Osteocyte (in vitro differentiated cells): ENCODE measurements around the gene BOK. TPM values are rescaled to one million over a fixed set of nuclear protein-coding genes. Genes with fewer than 3 reads are reported as not detected.

Experiments
- DNase-seq: peaks from one replicate; pipeline ENCODE4 v3.0.0; 2021; ENCODE audit warnings: mixed read lengths; ENCODE audit not compliant: unreplicated experiment; ENCODE audit errors: extremely low spot score
- H3K27ac Mint-ChIP-seq: one replicate; pipeline ENCODE4 v1.8.0; 2021; ENCODE audit warnings: mild to moderate bottlenecking, mixed read lengths; ENCODE audit not compliant: unreplicated experiment
- H3K27me3 Mint-ChIP-seq: one replicate; pipeline ENCODE4 v1.8.0; 2021; ENCODE audit warnings: mixed read lengths; ENCODE audit not compliant: unreplicated experiment
- H3K36me3 Mint-ChIP-seq: one replicate; pipeline ENCODE4 v1.8.0; 2021; ENCODE audit warnings: mixed read lengths; ENCODE audit not compliant: unreplicated experiment
- H3K4me1 Mint-ChIP-seq: one replicate; pipeline ENCODE4 v1.8.0; 2021; ENCODE audit warnings: mixed read lengths; ENCODE audit not compliant: unreplicated experiment
- H3K4me3 Mint-ChIP-seq: one replicate; pipeline ENCODE4 v1.8.0; 2021; ENCODE audit warnings: mild to moderate bottlenecking, moderate library complexity, mixed read lengths; ENCODE audit not compliant: unreplicated experiment
- H3K9me3 Mint-ChIP-seq: one replicate; pipeline ENCODE4 v1.8.0; 2021; ENCODE audit warnings: mixed read lengths; ENCODE audit not compliant: unreplicated experiment
- CTCF ChIP-seq: fragments of 200-600 bp; sonication (generic); IDR thresholded peaks from 2 replicates; pipeline ENCODE4 v1.5.0; 2021; ENCODE audit warnings: antibody characterized with exemption, mild to moderate bottlenecking, moderate library complexity
- total RNA-seq: library from RNA; stranded (reverse); gene quantifications from 2 replicates; pipeline ENCODE4 v1.2.1, GENCODE V29; 2021

The BOK gene
- total RNA-seq, 1 donor from 2014 or later, result 45.0 TPM

GRCh38 chr2:241598487-241598886, 39.9 kb downstream of the BOK start:
- H3K36me3 Mint-ChIP-seq, result peaks cover 27% of the 10 kb centered on the region
- no peak overlapping the region for H3K4me3 Mint-ChIP-seq
- H3K27me3 Mint-ChIP-seq, result no peaks in the 10 kb centered on the region
- TF ChIP-seq CTCF, result peak; percentile 46
- no peak for DNase-seq
- no peaks in the 10 kb centered on the region for H3K9me3 Mint-ChIP-seq
- no peak overlapping the region for H3K27ac Mint-ChIP-seq
- peaks cover 3% of the 10 kb centered on the region for H3K4me1 Mint-ChIP-seq

GRCh38 chr2:241599615-241600014, 41.1 kb downstream of the BOK start:
- TF ChIP-seq CTCF, result no peak
- no peak for DNase-seq
- Mint-ChIP-seq H3K27ac (no peak overlapping the region), H3K9me3 (no peaks in the 10 kb centered on the region), H3K27me3 (no peaks in the 10 kb centered on the region), H3K36me3 (peaks cover 23% of the 10 kb centered on the region), H3K4me3 (no peak overlapping the region), H3K4me1 (peaks cover 3% of the 10 kb centered on the region)

GRCh38 chr2:241601841-241602240, 43.3 kb downstream of the BOK start:
- H3K36me3 Mint-ChIP-seq, result peaks cover 28% of the 10 kb centered on the region
- no peaks in the 10 kb centered on the region for H3K27me3 Mint-ChIP-seq
- H3K4me3 Mint-ChIP-seq, result no peak overlapping the region
- no peak for TF ChIP-seq CTCF
- DNase-seq, result no peak
- H3K4me1 Mint-ChIP-seq, result peaks cover 3% of the 10 kb centered on the region
- H3K27ac Mint-ChIP-seq, result no peak overlapping the region
- no peaks in the 10 kb centered on the region for H3K9me3 Mint-ChIP-seq

GRCh38 chr2:241602720-241603119, 44.2 kb downstream of the BOK start:
- H3K27ac Mint-ChIP-seq, result no peak overlapping the region
- peaks cover 3% of the 10 kb centered on the region for H3K4me1 Mint-ChIP-seq
- H3K9me3 Mint-ChIP-seq, result no peaks in the 10 kb centered on the region
- DNase-seq, result no peak
- peaks cover 29% of the 10 kb centered on the region for H3K36me3 Mint-ChIP-seq
- no peaks in the 10 kb centered on the region for H3K27me3 Mint-ChIP-seq
- H3K4me3 Mint-ChIP-seq, result no peak overlapping the region
- no peak for TF ChIP-seq CTCF

- Mint-ChIP-seq H3K27ac (no peak overlapping the region), H3K4me3 (no peak overlapping the region), H3K9me3 (no peaks in the 10 kb centered on the region), H3K4me1 (peaks cover 2% of the 10 kb centered on the region), H3K36me3 (peaks cover 31% of the 10 kb centered on the region), H3K27me3 (no peaks in the 10 kb centered on the region)
- DNase-seq, result no peak
- TF ChIP-seq CTCF, result no peak
Observed at GRCh38 chr2:241603686-241604085, 45.1 kb downstream of the BOK start.
